Left renal cortex interstitium (tissue), 4 donors: ENCODE results near the gene ABCC1. TPM values are rescaled to one million over a fixed set of nuclear protein-coding genes. Genes with fewer than 3 reads are reported as not detected.
"Not testable (repeated sequence)": the region's sequence is repeated elsewhere in the genome, so short reads cannot be mapped to it uniquely, and the experiment has no call there.

Experiments used
- DNase-seq, 4 donors: peaks; one replicate each; pipeline ENCODE4 v3.0.0-alpha.2; 2013; ENCODE audit warnings: low read depth in 4 of 4, low spot score in 2 of 4, missing footprints in 1 of 4
- polyA plus RNA-seq, 4 donors: library from polyadenylated mRNA; unstranded; fragments of 120-200 nt; gene quantifications; one replicate each; pipeline ENCODE4 v1.2.1, GENCODE V29; 2013; ENCODE audit not compliant: insufficient read length in 4 of 4

The ABCC1 gene
- polyA plus RNA-seq, 4 donors: 21.8 to 31.0 (median 25.1) TPM

- DNase-seq: no peak
Observed at GRCh38 chr16:15942931-15943690, 6.3 kb upstream of the ABCC1 start.

- no peak for DNase-seq
Observed at GRCh38 chr16:15946257-15947044, 3.0 kb upstream of the ABCC1 start.

GRCh38 chr16:15947983-15948509 lies 1.4 kb upstream of the ABCC1 start:
- DNase-seq: no peak

- no peak for DNase-seq
Observed at GRCh38 chr16:15948532-15949209, 745 bp upstream of the ABCC1 start.

- DNase-seq: no peak
Observed at GRCh38 chr16:15950161-15950854, 892 bp downstream of the ABCC1 start.

- DNase-seq: no peak
Observed at GRCh38 chr16:15950869-15951268, 1.5 kb downstream of the ABCC1 start.

GRCh38 chr16:15951852-15952251 lies 2.4 kb downstream of the ABCC1 start:
- DNase-seq: no peak

GRCh38 chr16:15952265-15952711 lies 2.9 kb downstream of the ABCC1 start:
- no peak for DNase-seq

- DNase-seq: no peak
Observed at GRCh38 chr16:15953477-15953876, 4.1 kb downstream of the ABCC1 start.

GRCh38 chr16:15953929-15954813 lies 4.8 kb downstream of the ABCC1 start:
- no peak for DNase-seq

- DNase-seq: no peak
Observed at GRCh38 chr16:15954814-15955151, 5.4 kb downstream of the ABCC1 start.

GRCh38 chr16:15955425-15955824 lies 6.0 kb downstream of the ABCC1 start:
- no peak for DNase-seq

GRCh38 chr16:15956106-15956505 lies 6.7 kb downstream of the ABCC1 start:
- DNase-seq: not testable (repeated sequence)

- DNase-seq: no peak
Observed at GRCh38 chr16:15958703-15959348, 9.4 kb downstream of the ABCC1 start.

GRCh38 chr16:15960124-15960971 lies 10.9 kb downstream of the ABCC1 start:
- DNase-seq: no peak

GRCh38 chr16:15961060-15961511 lies 11.7 kb downstream of the ABCC1 start:
- DNase-seq: no peak

GRCh38 chr16:15961571-15962090 lies 12.2 kb downstream of the ABCC1 start:
- DNase-seq: no peak
